MM.1S (cell line): ENCODE data around the gene CMTR1.

ENCODE experiments used
- DNase-seq: peaks from one replicate; pipeline ENCODE4 v3.0.0-alpha.2; 2015
- H2AFZ ChIP-seq: fragments of 300-600 bp; sonication (generic); 2 replicates; pipeline ENCODE4 v1.6.0; 2016; ENCODE audit warnings: antibody characterized with exemption, low read length
- H3F3A ChIP-seq: fragments of 300-600 bp; sonication (generic); 2 replicates; pipeline ENCODE4 v1.6.1; 2016; ENCODE audit warnings: mild to moderate bottlenecking, antibody characterized with exemption, low read length, moderate library complexity, mixed read lengths; ENCODE audit not compliant: insufficient read depth
- H3K27ac ChIP-seq: fragments of 300-600 bp; sonication (generic); 2 replicates; pipeline ENCODE4 v1.5.1; 2016; ENCODE audit warnings: mild to moderate bottlenecking, low read length
- H3K27me3 ChIP-seq: fragments of 300-600 bp; sonication (generic); replicated peaks from 2 replicates; pipeline ENCODE4 v1.6.0; 2016; ENCODE audit warnings: low read length; ENCODE audit not compliant: insufficient read depth
- H3K36me3 ChIP-seq: fragments of 300-600 bp; sonication (generic); replicated peaks from 2 replicates; pipeline ENCODE4 v1.6.1; 2016; ENCODE audit warnings: mild to moderate bottlenecking, low read length, mixed read lengths; ENCODE audit not compliant: insufficient read depth
- H3K4me1 ChIP-seq: fragments of 300-600 bp; sonication (generic); 2 replicates; pipeline ENCODE4 v1.6.1; 2016; ENCODE audit warnings: low read length, mixed read lengths
- H3K4me2 ChIP-seq: fragments of 300-600 bp; sonication (generic); 2 replicates; pipeline ENCODE4 v1.6.0; 2016; ENCODE audit warnings: low read depth, low read length
- H3K4me3 ChIP-seq: fragments of 300-600 bp; sonication (generic); 2 replicates; pipeline ENCODE4 v1.5.1; 2016; ENCODE audit warnings: low read length, mixed read lengths
- H3K79me2 ChIP-seq: fragments of 300-600 bp; sonication (generic); 2 replicates; pipeline ENCODE4 v1.6.1; 2016; ENCODE audit warnings: mixed run types, low read length, mixed read lengths
- H3K9ac ChIP-seq: fragments of 300-600 bp; sonication (generic); 2 replicates; pipeline ENCODE4 v1.6.1; 2016; ENCODE audit warnings: low read length, mixed read lengths
- H3K9me2 ChIP-seq: fragments of 300-600 bp; sonication (generic); replicated peaks from 2 replicates; pipeline ENCODE4 v1.6.1; 2016; ENCODE audit warnings: mild to moderate bottlenecking, low read length, mixed read lengths; ENCODE audit not compliant: insufficient read depth
- H3K9me3 ChIP-seq: fragments of 300-600 bp; sonication (generic); replicated peaks from 2 replicates; pipeline ENCODE4 v1.6.1; 2016; ENCODE audit warnings: mild to moderate bottlenecking, low read length, mixed read lengths; ENCODE audit not compliant: insufficient read depth
- H4K20me1 ChIP-seq: fragments of 300-600 bp; sonication (generic); 2 replicates; pipeline ENCODE4 v1.6.1; 2016; ENCODE audit warnings: mild to moderate bottlenecking, low read length, moderate library complexity, mixed read lengths; ENCODE audit not compliant: insufficient read depth
- CTCF ChIP-seq: fragments of 300-600 bp; sonication (generic); IDR thresholded peaks from 2 replicates; pipeline ENCODE4 v1.5.1; 2016; ENCODE audit warnings: antibody characterized with exemption, low read length, mixed read lengths
- EZH2 ChIP-seq: fragments of 300-600 bp; sonication (generic); optimal IDR thresholded peaks from 2 replicates; pipeline ENCODE3; 2017; ENCODE audit warnings: low read depth, mild to moderate bottlenecking, antibody characterized with exemption, low read length, mixed read lengths
- EZH2phosphoT487 ChIP-seq: fragments of 300-600 bp; sonication (generic); IDR thresholded peaks from 2 replicates; pipeline ENCODE4 v1.6.1; 2018; ENCODE audit warnings: antibody characterized with exemption, low read length

Gene CMTR1

GRCh38 chr6:37391120-37391519, 41.9 kb upstream of the CMTR1 start:
- no peak overlapping the region for H3K4me3 ChIP-seq
- no peaks in the 10 kb centered on the region for H4K20me1 ChIP-seq
- TF ChIP-seq CTCF (no peak), EZH2 (no peak), EZH2phosphoT487 (no peak)
- DNase-seq, result no peak
- H3F3A ChIP-seq, result no peaks in the 10 kb centered on the region
- no peaks in the 10 kb centered on the region for H3K4me1 ChIP-seq
- H3K9me3 ChIP-seq, result no peaks in the 10 kb centered on the region
- H2AFZ ChIP-seq, result no peak overlapping the region
- H3K79me2 ChIP-seq, result no peaks in the 10 kb centered on the region
- H3K27me3 ChIP-seq, result no peaks in the 10 kb centered on the region
- no peak overlapping the region for H3K9ac ChIP-seq
- no peaks in the 10 kb centered on the region for H3K9me2 ChIP-seq
- no peak overlapping the region for H3K4me2 ChIP-seq
- H3K36me3 ChIP-seq, result peaks cover 3% of the 10 kb centered on the region; the same call in 1 of the 2 replicates
- H3K27ac ChIP-seq, result no peak overlapping the region

GRCh38 chr6:37392821-37393220, 40.2 kb upstream of the CMTR1 start:
- Histone ChIP-seq H3K4me3 (no peak overlapping the region), H3K27ac (no peak overlapping the region), H3K9ac (no peak overlapping the region), H3K9me3 (no peaks in the 10 kb centered on the region), H3K79me2 (no peaks in the 10 kb centered on the region), H3K27me3 (no peaks in the 10 kb centered on the region), H3K4me1 (no peaks in the 10 kb centered on the region), H4K20me1 (no peaks in the 10 kb centered on the region), H2AFZ (no peak overlapping the region), H3F3A (no peaks in the 10 kb centered on the region), H3K4me2 (no peak overlapping the region), H3K9me2 (no peaks in the 10 kb centered on the region), H3K36me3 (peaks cover 3% of the 10 kb centered on the region; the same call in 1 of the 2 replicates)
- no peak for DNase-seq
- TF ChIP-seq CTCF (no peak), EZH2 (no peak), EZH2phosphoT487 (no peak)

- Histone ChIP-seq H3K36me3 (peaks cover 3% of the 10 kb centered on the region; the same call in 1 of the 2 replicates), H3K27me3 (no peaks in the 10 kb centered on the region), H3K9me3 (no peaks in the 10 kb centered on the region), H4K20me1 (no peaks in the 10 kb centered on the region), H3K9me2 (no peaks in the 10 kb centered on the region), H2AFZ (no peak overlapping the region), H3K27ac (no peak overlapping the region), H3K4me1 (no peaks in the 10 kb centered on the region), H3K79me2 (no peaks in the 10 kb centered on the region), H3K4me3 (no peak overlapping the region), H3K9ac (no peak overlapping the region), H3F3A (no peaks in the 10 kb centered on the region), H3K4me2 (no peak overlapping the region)
- DNase-seq, result no peak
- no peak for TF ChIP-seq EZH2phosphoT487
Measured at GRCh38 chr6:37393381-37393929, 39.6 kb upstream of the CMTR1 start.

GRCh38 chr6:37396571-37397180, 36.3 kb upstream of the CMTR1 start:
- H3K27me3 ChIP-seq, result no peaks in the 10 kb centered on the region
- H3K36me3 ChIP-seq, result no peaks in the 10 kb centered on the region
- no peaks in the 10 kb centered on the region for H3K9me3 ChIP-seq
- no peak for DNase-seq
- H3K27ac ChIP-seq, result no peak overlapping the region
- H4K20me1 ChIP-seq, result no peaks in the 10 kb centered on the region
- no peaks in the 10 kb centered on the region for H3K9me2 ChIP-seq
- no peaks in the 10 kb centered on the region for H3F3A ChIP-seq
- H3K4me1 ChIP-seq, result no peaks in the 10 kb centered on the region
- no peaks in the 10 kb centered on the region for H3K79me2 ChIP-seq
- TF ChIP-seq CTCF (no peak), EZH2phosphoT487 (no peak), EZH2 (no peak)
- no peak overlapping the region for H3K4me3 ChIP-seq
- H2AFZ ChIP-seq, result no peak overlapping the region
- H3K9ac ChIP-seq, result no peak overlapping the region
- H3K4me2 ChIP-seq, result no peak overlapping the region
